ENCODE measurements around the gene DENND6B.

DENND6B gene

DNA sequence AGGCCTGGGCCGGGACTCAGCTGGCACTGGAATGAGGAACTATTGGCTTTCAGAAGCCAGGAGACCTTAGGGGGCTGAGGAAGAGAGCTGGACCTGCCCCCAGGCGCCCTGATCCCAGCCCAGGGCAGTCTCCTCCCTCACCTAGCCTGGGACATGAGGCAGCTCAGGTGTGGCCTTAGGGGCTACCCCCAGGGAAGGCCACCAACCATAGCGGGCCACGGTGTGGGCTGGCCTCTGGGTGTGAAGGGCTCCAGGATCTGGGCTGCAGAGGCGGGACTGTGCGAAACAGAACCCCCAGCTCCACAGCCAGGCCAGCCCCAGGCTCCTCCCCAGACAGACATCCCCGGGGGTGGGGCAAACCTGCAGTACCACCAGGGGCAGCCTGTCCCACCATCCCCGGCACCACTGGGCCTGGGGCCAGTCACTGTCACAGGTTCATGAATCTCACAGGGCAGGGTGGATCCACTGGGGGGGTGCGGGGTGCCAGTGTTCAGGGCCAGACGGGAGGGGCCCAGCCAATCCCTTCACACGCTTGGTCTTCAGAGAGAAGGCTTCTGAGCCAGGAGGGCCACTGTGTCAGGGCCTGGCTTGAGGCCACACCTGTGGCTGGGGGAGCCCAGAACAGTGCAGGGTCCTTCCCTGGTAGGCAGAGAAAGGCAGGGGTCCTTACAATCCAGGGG is 22.8 kb downstream of the DENND6B start:
- no peak for DNase-seq (ENCODE audit: low read depth, low spot score)

- no peak for DNase-seq (ENCODE audit: low read depth, low spot score)
These were observed 23.3 kb downstream of the DENND6B start for GRCh38 chr22:50303515-50303847.

DNA sequence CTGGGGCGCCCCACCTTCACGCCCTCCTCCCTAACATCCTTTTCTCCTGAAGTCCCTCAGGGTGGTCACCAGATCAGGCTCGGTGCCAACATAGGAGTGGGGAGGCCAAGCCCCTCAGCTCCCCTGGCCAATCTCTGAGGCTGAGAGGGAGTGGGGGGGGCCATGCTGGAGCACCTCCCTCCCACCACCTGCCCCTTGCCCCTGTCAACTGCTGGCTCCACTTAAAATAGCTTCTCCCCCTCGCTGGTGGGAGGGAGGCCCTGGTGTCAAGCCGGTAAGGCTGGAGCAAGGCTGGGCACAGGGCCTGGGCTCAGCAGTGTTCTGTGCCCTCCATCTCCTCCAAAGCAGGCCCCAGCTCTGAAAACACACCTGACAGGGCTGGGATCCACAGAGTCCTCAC is 24.2 kb downstream of the DENND6B start:
- no peak for DNase-seq (ENCODE audit: low read depth, low spot score)

GRCh38 chr22:50302041-50302541 is 24.7 kb downstream of the DENND6B start:
- DNase-seq (ENCODE audit: low read depth, low spot score) = no peak

DNA sequence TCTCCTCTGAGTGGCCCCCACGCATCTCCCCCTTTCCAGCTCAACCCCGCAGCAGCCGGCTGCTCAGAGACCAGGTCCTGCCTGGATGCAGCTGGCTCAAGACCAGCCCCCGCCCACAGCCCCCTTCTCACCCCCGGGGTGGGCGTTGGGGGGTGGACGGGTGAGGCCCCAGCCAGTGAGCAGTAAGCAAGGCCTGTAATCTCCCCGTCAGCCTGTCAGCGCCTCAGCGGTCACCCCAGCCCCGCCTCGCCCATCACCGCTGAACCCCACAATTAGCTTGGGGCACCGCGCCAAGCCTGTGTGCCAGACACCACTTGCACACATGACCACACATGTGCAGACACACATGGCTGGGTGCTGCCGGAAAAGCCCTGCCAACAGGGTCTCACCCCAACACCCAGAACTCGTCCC is 25.2 kb downstream of the DENND6B start:
- DNase-seq (ENCODE audit: low read depth, low spot score) = no peak

GRCh38 chr22:50300620-50301257 is 26.1 kb downstream of the DENND6B start:
- no peak for DNase-seq (ENCODE audit: low read depth, low spot score)

- no peak for DNase-seq (ENCODE audit: low read depth, low spot score)
These were observed 26.8 kb downstream of the DENND6B start for GRCh38 chr22:50299785-50300619.

GRCh38 chr22:50298937-50299784 is 27.7 kb downstream of the DENND6B start:
- no peak for DNase-seq (ENCODE audit: low read depth, low spot score)

DNA sequence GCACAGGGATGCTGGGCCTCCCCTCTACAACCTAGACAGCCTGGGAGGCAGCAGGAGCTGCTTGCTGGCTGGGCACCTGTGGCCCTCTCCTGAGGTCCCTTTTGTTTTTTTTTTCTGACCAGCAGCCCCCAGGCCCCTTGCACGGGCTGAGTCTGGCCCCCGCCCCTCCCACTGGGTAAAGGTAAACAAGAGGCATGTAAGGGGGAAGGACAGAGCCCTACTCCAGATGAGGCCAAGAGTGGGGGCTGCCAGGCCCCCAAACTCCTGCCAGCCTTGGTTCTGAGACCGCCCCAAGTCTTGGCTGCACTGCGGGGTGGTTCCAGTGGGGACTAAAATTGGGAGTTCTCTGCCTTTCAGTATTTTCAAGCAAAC is 28.6 kb downstream of the DENND6B start:
- no peak for DNase-seq (ENCODE audit: low read depth, low spot score)

DNA sequence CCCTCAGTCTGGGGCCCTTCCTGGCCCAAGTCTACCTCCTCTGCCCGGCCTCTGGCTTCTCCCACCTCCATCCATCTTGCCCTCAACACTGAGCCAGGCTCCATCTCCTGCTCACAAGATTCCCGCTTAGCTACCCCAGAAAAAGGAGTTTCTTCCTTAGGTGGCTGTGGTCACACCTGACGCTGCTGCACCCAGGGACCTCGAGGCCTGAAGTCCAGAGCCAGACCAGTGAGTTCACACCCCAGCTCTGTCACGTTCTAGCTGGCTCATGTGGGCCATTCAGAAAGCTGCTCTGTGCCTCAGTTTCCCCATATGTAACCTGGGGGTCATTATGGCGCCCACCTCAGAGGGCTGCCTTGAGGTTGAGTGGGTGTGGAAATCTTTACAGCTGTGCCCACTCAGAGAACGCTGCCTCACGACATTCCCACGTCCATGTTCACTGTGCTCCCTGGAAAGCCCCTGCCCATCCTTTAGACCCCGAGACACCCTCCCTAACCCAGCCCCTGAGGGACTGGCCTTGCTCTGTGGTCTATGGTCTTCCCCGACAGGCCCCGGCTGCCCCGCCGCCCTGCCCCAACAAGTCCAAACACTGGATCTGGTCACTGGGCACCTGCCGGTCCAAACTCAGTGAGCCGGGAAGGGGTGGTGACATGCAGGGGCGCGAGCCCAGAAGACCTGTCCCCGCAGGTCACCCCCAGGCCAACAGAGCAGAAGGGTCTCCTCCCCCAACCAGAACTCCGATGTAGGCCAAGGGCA is 29.1 kb downstream of the DENND6B start:
- DNase-seq (ENCODE audit: low read depth, low spot score) = no peak

- DNase-seq (ENCODE audit: low read depth, low spot score) = no peak
These were observed 29.9 kb downstream of the DENND6B start for GRCh38 chr22:50296658-50297490.

- no peak for DNase-seq (ENCODE audit: low read depth, low spot score)
These were observed 32.5 kb downstream of the DENND6B start for GRCh38 chr22:50294319-50294656.

DNA sequence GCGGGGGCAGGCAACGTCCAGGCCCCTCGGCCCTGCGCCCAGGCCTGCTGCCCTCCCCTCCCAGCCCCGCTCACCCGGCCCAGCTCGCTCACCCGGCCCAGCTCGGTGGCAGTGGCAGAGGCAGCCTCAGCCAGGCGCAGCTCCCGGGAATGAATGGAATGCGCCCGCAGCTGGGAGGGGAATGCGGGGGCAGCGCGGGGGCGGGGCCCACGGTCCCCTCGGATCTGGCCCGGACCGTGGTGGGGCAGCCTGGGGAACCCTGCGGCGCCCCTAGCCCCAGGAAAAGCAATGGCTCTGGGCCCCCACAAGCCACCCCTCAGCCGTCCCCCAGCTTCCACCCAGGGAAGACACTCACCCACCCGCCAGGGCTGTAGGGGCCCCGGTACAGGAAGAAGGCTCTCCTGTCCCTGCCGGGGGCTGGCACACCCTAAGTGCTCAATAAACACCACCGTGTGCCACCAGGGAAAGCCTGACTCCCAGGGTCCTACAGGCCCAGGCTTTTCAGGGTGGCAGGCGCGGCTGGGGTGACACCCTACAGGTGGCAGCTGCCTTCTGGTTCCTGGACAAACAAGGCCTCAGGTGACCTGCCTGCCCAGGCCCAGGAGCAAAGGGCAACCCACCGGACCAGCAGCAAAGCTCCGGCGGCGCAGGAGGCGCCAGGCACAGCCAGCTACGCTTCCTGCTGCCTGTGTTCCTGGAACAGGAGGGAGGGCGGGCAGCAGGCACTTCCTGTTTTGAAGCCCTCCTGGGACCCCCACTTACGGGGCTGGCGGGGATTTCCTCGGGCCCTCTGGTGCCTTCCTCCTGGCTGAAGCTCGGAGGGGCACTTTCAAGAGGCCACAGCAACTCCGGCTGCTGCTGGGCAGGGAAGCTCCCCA is 33.1 kb downstream of the DENND6B start:
- DNase-seq (ENCODE audit: low read depth, low spot score) = no peak

DNA sequence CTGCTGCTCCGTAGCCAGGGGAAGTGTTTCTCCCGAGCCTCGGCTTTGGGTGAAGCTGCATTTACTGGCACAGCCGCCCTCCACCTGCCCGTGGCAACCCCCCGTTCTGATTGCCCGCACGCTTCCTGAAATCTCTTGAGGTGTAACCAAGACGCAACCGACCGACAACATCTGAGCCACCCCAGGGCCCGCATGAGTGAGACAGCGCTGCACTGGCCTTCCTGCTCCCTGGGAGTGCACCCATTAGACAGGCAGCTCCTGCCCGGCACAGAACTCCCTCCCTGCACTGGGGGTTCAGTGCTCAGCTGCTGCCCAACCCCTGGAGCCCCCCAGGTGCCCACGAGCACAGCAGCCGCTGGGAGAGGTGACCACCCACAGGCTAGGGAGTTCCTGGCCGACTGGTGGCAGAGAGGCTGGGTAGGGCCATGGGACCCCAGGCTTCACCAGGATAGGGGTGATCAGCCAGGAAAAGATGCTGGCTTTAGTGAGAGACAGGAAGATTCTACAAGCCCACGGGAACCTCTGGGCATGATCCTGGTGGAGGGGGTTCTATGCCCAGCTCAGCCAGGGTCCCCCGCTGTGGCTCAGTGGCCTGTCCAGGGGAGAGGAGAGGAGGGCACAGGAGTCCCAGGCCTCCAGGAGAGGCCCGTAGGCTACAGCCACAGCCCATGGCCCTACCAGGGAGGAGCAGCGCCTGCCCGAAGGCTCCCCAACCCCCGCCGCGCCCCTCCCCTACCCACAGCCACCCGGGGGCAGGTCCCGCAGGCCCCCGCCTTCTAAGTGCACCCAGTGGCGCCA is 34.0 kb downstream of the DENND6B start:
- DNase-seq (ENCODE audit: low read depth, low spot score) = no peak

- no peak for DNase-seq (ENCODE audit: low read depth, low spot score)
These were observed 36.7 kb downstream of the DENND6B start for GRCh38 chr22:50289942-50290630.

DNA sequence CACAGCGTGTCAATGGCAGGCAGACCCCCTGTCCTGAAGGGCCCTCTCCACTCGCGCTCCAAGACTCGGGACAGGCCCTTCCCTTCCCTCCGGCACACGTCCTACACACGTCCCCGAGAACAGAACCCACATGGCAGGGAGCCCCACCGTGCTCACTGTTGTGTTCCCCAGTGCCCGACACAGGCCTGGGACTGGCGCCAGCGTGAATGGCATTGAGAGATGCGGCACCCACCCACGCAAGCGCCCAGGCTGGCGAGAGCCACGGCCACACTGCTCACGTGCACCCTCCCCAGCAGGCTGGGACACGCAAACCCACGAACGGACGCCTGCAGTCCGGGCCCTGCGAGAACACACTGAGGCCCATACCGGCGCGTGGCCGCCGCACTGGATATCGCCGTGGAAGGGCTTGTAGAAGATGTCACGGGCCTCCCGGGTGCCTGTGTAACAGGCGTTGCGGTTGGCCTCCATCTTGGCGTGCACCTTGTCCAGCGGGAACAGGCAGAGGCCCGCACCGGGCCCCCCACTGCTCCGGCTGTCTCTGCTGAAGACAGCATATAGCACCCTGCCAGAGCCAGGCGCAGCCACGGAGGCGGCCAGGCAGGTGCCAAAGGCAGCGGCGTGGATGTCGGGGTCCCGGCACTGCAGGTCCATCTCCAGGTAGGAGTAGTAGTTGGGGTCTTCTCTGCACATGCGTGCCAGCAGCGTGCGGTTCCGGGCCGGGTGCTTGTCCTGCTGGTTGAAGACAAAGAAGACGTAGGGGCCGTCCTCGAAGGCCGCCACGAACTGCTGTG is 37.5 kb downstream of the DENND6B start:
- DNase-seq (ENCODE audit: low read depth, low spot score) = no peak

GRCh38 chr22:50287731-50288130 is 39.1 kb downstream of the DENND6B start:
- no peak for DNase-seq (ENCODE audit: low read depth, low spot score)

All from activated naive CD8-positive, alpha-beta T cell treated with anti-CD3 and anti-CD28 coated beads, Interleukin-2, amount 50 U/mL, for 16 hours (primary cell).